Measurements from ENCODE around the gene RCC1.
"Not testable (repeated sequence)": the region's sequence is repeated elsewhere in the genome, so short reads cannot be mapped to it uniquely, and the experiment has no call there.

RCC1 gene

GRCh38 chr1:28510970-28511440 is 5.2 kb downstream of the RCC1 start:
- DNase-seq (ENCODE audit: low read depth in 2 of 2), result no peak

- DNase-seq (ENCODE audit: low read depth in 2 of 2), result no peak
These were observed 6.3 kb downstream of the RCC1 start for GRCh38 chr1:28512058-28512611.

GRCh38 chr1:28514445-28514933 is 8.6 kb downstream of the RCC1 start:
- not testable (repeated sequence) for DNase-seq (ENCODE audit: low read depth in 2 of 2)

GRCh38 chr1:28516518-28516956 is 10.7 kb downstream of the RCC1 start:
- no peak for DNase-seq (ENCODE audit: low read depth in 2 of 2)

- DNase-seq (ENCODE audit: low read depth in 2 of 2), result no peak
These were observed 11.8 kb downstream of the RCC1 start for GRCh38 chr1:28517649-28517999.

GRCh38 chr1:28518000-28518744 is 12.3 kb downstream of the RCC1 start:
- DNase-seq (ENCODE audit: low read depth in 2 of 2), result peak; percentile 73 to 80

- DNase-seq (ENCODE audit: low read depth in 2 of 2), result no peak
These were observed 13.0 kb downstream of the RCC1 start for GRCh38 chr1:28518745-28519341.

- DNase-seq (ENCODE audit: low read depth in 2 of 2), result no peak
These were observed 14.3 kb downstream of the RCC1 start for GRCh38 chr1:28519946-28520725.

- DNase-seq (ENCODE audit: low read depth in 2 of 2), result not testable (repeated sequence)
These were observed 15.0 kb downstream of the RCC1 start for GRCh38 chr1:28520796-28521195.

GRCh38 chr1:28521502-28522164 is 15.8 kb downstream of the RCC1 start:
- no peak for DNase-seq (ENCODE audit: low read depth in 2 of 2)

- DNase-seq (ENCODE audit: low read depth in 2 of 2), result not testable (repeated sequence)
These were observed 16.7 kb downstream of the RCC1 start for GRCh38 chr1:28522537-28522936.

GRCh38 chr1:28525002-28525642 is 19.3 kb downstream of the RCC1 start:
- DNase-seq (ENCODE audit: low read depth in 2 of 2), result not testable (repeated sequence)

GRCh38 chr1:28526886-28527285 is 21.0 kb downstream of the RCC1 start:
- no peak for DNase-seq (ENCODE audit: low read depth in 2 of 2)

- no peak for DNase-seq (ENCODE audit: low read depth in 2 of 2)
These were observed 24.6 kb downstream of the RCC1 start for GRCh38 chr1:28530456-28530855.

GRCh38 chr1:28534671-28535070 is 28.8 kb downstream of the RCC1 start:
- DNase-seq (ENCODE audit: low read depth in 2 of 2), result no peak

- DNase-seq (ENCODE audit: low read depth in 2 of 2), result no peak
These were observed 29.3 kb downstream of the RCC1 start for GRCh38 chr1:28535180-28535579.

GRCh38 chr1:28537457-28538199 is 31.8 kb downstream of the RCC1 start:
- DNase-seq (ENCODE audit: low read depth in 2 of 2), result no peak

GRCh38 chr1:28538286-28538685 is 32.4 kb downstream of the RCC1 start:
- DNase-seq (ENCODE audit: low read depth in 2 of 2), result no peak

GRCh38 chr1:28540651-28541050 is 34.8 kb downstream of the RCC1 start:
- no peak for DNase-seq (ENCODE audit: low read depth in 2 of 2)

GRCh38 chr1:28541414-28542015 is 35.7 kb downstream of the RCC1 start:
- not testable (repeated sequence) for DNase-seq (ENCODE audit: low read depth in 2 of 2)
